Measurements from ENCODE around the gene APOB. TPM values are rescaled to one million over a fixed set of nuclear protein-coding genes. Genes with fewer than 3 reads are reported as not detected.

APOB gene
- total RNA-seq, 1 experiment from 2014 or later, result not detected

- no peak overlapping the region for H3K4me2 ChIP-seq (ENCODE audit: low read length)
- TF ChIP-seq EZH2phosphoT487 (IDR thresholded peaks at IDR 0.05; ENCODE audit: borderline replicate concordance, low read length) (no peak), CTCF (conservative IDR thresholded peaks at IDR 0.05; ENCODE audit: low read depth, low read length) (no peak), EZH2 (IDR thresholded peaks at IDR 0.05; ENCODE audit: low read length, unreplicated experiment) (no peak)
- BruUV-seq (replicated peaks), result no TSS peak
- H3K27me3 ChIP-seq (ENCODE audit: low read length), result peaks cover 39% of the 10 kb centered on the region
- no peak overlapping the region for H3K9ac ChIP-seq (ENCODE audit: low read length)
- intact Hi-C loops (cut with micrococcal nuclease), result no loop called here
- H3K36me3 ChIP-seq (ENCODE audit: low read depth, low read length), result no peaks in the 10 kb centered on the region
- H3K4me1 ChIP-seq (ENCODE audit: insufficient read depth, low read length), result no peaks in the 10 kb centered on the region
- DNase-seq (no peak), ATAC-seq (no peak)
- CTCF ChIA-PET, result no interaction called here
- H3K79me2 ChIP-seq (ENCODE audit: low read length), result no peaks in the 10 kb centered on the region
- POLR2A ChIA-PET (ENCODE audit: unreplicated experiment), result no interaction called here
- H3F3A ChIP-seq (ENCODE audit: low read length, unreplicated experiment), result no peaks in the 10 kb centered on the region
- H3K9me3 ChIP-seq (ENCODE audit: low read length), result no peaks in the 10 kb centered on the region
- H3K4me3 ChIP-seq (ENCODE audit: low read length), result no peak overlapping the region
- no peak overlapping the region for H2AFZ ChIP-seq (ENCODE audit: low read length)
- H3K27ac ChIP-seq (ENCODE audit: low read length), result no peak overlapping the region
- H3K9me2 ChIP-seq (replicated peaks; ENCODE audit: low read length), result no peaks in the 10 kb centered on the region
- no peaks in the 10 kb centered on the region for H4K20me1 ChIP-seq (ENCODE audit: low read length)
Observed at GRCh38 chr2:21007129-21008013, 36.5 kb downstream of the APOB start.

GRCh38 chr2:21006423-21007128 is 37.3 kb downstream of the APOB start:
- H3F3A ChIP-seq (ENCODE audit: low read length, unreplicated experiment), result no peaks in the 10 kb centered on the region
- H4K20me1 ChIP-seq (ENCODE audit: low read length), result no peaks in the 10 kb centered on the region
- no peak overlapping the region for H3K27ac ChIP-seq (ENCODE audit: low read length)
- TF ChIP-seq EZH2phosphoT487 (IDR thresholded peaks at IDR 0.05; ENCODE audit: borderline replicate concordance, low read length) (no peak), CTCF (conservative IDR thresholded peaks at IDR 0.05; ENCODE audit: low read depth, low read length) (no peak), EZH2 (IDR thresholded peaks at IDR 0.05; ENCODE audit: low read length, unreplicated experiment) (no peak)
- no peaks in the 10 kb centered on the region for H3K9me3 ChIP-seq (ENCODE audit: low read length)
- H3K4me2 ChIP-seq (ENCODE audit: low read length), result no peak overlapping the region
- POLR2A ChIA-PET (ENCODE audit: unreplicated experiment), result no interaction called here
- H3K9me2 ChIP-seq (replicated peaks; ENCODE audit: low read length), result no peaks in the 10 kb centered on the region
- H3K4me3 ChIP-seq (ENCODE audit: low read length), result no peak overlapping the region
- no peak overlapping the region for H3K9ac ChIP-seq (ENCODE audit: low read length)
- CTCF ChIA-PET, result no interaction called here
- no peaks in the 10 kb centered on the region for H3K4me1 ChIP-seq (ENCODE audit: insufficient read depth, low read length)
- intact Hi-C loops (cut with micrococcal nuclease), result no loop called here
- ATAC-seq (no peak), DNase-seq (no peak)
- no peaks in the 10 kb centered on the region for H3K79me2 ChIP-seq (ENCODE audit: low read length)
- no TSS peak for BruUV-seq (replicated peaks)
- H3K27me3 ChIP-seq (ENCODE audit: low read length), result peaks cover 39% of the 10 kb centered on the region
- no peaks in the 10 kb centered on the region for H3K36me3 ChIP-seq (ENCODE audit: low read depth, low read length)
- no peak overlapping the region for H2AFZ ChIP-seq (ENCODE audit: low read length)

Measured in PC-3 (cell line).